HEK293T (cell line): ENCODE data around the gene HES2.

ENCODE experiments used
- ARNT ChIP-seq: fragments of 450-650 bp; IDR thresholded peaks from 2 replicates; pipeline ENCODE4 v1.6.1; 2017; ENCODE audit warnings: mild to moderate bottlenecking
- BHLHE40 ChIP-seq: fragments of 450-650 bp; IDR thresholded peaks from 2 replicates; pipeline ENCODE4 v1.6.1; 2016; ENCODE audit warnings: mild to moderate bottlenecking, moderate library complexity, borderline replicate concordance
- CTBP1 ChIP-seq: fragments of 450-650 bp; IDR thresholded peaks from 2 replicates; pipeline ENCODE4 v1.6.1; 2016; ENCODE audit warnings: borderline replicate concordance
- ELF4 ChIP-seq: fragments of 450-650 bp; IDR thresholded peaks from 2 replicates; pipeline ENCODE4 v1.6.1; 2017; ENCODE audit warnings: antibody characterized with exemption
- FOXM1 ChIP-seq: fragments of 450-650 bp; IDR thresholded peaks from 2 replicates; pipeline ENCODE4 v1.6.1; 2017; ENCODE audit warnings: mild to moderate bottlenecking, borderline replicate concordance
- HDGF ChIP-seq: fragments of 450-650 bp; IDR thresholded peaks from 2 replicates; pipeline ENCODE4 v1.6.1; 2017; ENCODE audit warnings: antibody characterized with exemption, borderline replicate concordance
- L3MBTL2 ChIP-seq: fragments of 450-650 bp; conservative IDR thresholded peaks from 2 replicates; pipeline ENCODE4 v1.6.1; 2016; ENCODE audit warnings: mild to moderate bottlenecking
- NFRKB ChIP-seq: fragments of 450-650 bp; IDR thresholded peaks from 2 replicates; pipeline ENCODE4 v1.6.1; 2016; ENCODE audit warnings: mild to moderate bottlenecking, moderate library complexity
- SP1 ChIP-seq: fragments of 450-650 bp; IDR thresholded peaks from 2 replicates; pipeline ENCODE4 v1.6.1; 2017
- TARDBP ChIP-seq: fragments of 450-650 bp; IDR thresholded peaks from 2 replicates; pipeline ENCODE4 v1.6.1; 2016
- TF ChIP-seq, protein P1 (sequence below): fragments of 450-650 bp; IDR thresholded peaks from 2 replicates; pipeline ENCODE4 v1.6.1; 2016

DNA sequence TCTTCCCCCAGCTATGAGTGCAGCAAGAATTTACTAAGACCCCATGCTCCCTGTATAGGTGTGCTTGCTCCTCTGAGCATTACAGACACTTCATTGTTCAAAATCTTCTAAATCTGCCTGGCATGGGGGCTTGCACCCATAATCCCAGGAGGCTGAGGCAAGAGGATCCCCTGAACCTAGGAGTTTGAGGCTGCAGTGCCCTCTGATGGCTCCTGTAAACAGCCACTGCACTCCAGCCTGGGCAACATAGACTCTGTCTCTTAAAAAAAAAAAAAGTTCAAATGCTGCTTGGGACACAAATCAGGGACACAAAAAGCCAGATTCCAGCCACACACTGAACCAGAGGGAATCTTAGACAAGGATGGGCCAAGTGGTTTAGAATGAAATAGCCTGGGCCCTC lies 22.7 kb downstream of the HES2 start:
- TF ChIP-seq, protein P1, sequence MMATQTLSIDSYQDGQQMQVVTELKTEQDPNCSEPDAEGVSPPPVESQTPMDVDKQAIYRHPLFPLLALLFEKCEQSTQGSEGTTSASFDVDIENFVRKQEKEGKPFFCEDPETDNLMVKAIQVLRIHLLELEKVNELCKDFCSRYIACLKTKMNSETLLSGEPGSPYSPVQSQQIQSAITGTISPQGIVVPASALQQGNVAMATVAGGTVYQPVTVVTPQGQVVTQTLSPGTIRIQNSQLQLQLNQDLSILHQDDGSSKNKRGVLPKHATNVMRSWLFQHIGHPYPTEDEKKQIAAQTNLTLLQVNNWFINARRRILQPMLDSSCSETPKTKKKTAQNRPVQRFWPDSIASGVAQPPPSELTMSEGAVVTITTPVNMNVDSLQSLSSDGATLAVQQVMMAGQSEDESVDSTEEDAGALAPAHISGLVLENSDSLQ = no peak
- TF ChIP-seq NFRKB (no peak), SP1 (no peak), HDGF (no peak), CTBP1 (no peak), FOXM1 (no peak), BHLHE40 (no peak), ARNT (no peak), ELF4 (no peak), TARDBP (no peak), L3MBTL2 (no peak)
